Upper lobe of left lung (tissue), 6 donors: ENCODE data around the gene CD96. TPM values are rescaled to one million over a fixed set of nuclear protein-coding genes. Genes with fewer than 3 reads are reported as not detected.
"Not testable (repeated sequence)": the region's sequence is repeated elsewhere in the genome, so short reads cannot be mapped to it uniquely, and the experiment has no call there.

ENCODE experiments used
- ATAC-seq, 2 donors: fragments of 200-7000 bp; cut with Tn5 transposase; one replicate each; pipeline ENCODE4 v1.9.1; 2022; ENCODE audit warnings: mild to moderate bottlenecking in 2 of 2, moderate library complexity in 2 of 2; ENCODE audit not compliant: low FRiP score in 2 of 2
- DNase-seq, 2 donors: peaks; one replicate each; pipeline ENCODE4 v3.0.0-alpha.2; 2019 to 2020
- H3K27ac ChIP-seq, 4 donors: fragments of 200-600 bp; sonication (generic); one replicate each; pipeline ENCODE4 v1.5.1; 2016 to 2019
- H3K27me3 ChIP-seq, 4 donors: fragments of 200-600 bp; sonication (generic); one replicate each; pipeline ENCODE4 v1.5.1; 2017 to 2019
- H3K36me3 ChIP-seq, 4 donors: fragments of 200-600 bp; sonication (generic); one replicate each; pipeline ENCODE4 v1.5.1; 2016 to 2019
- H3K4me1 ChIP-seq, 4 donors: fragments of 200-600 bp; sonication (generic); one replicate each; pipeline ENCODE4 v1.5.1; 2018 to 2019
- H3K4me3 ChIP-seq, 4 donors: fragments of 200-600 bp; sonication (generic); one replicate each; pipeline ENCODE4 v1.5.1; 2017 to 2019; ENCODE audit warnings: mild to moderate bottlenecking in 2 of 4, moderate library complexity in 1 of 4
- H3K9me3 ChIP-seq, 4 donors: fragments of 200-600 bp; sonication (generic); one replicate each; pipeline ENCODE4 v1.5.1; 2018 to 2019
- EP300 ChIP-seq, 4 donors: sonication (generic); formaldehyde crosslinking; IDR thresholded peaks; one replicate each; pipeline ENCODE4 v1.5.1; 2017; ENCODE audit warnings: antibody characterized with exemption in 4 of 4, control low read depth in 2 of 4
- POLR2A ChIP-seq, 4 donors: fragments of 450-650 bp; IDR thresholded peaks; one replicate each; pipeline ENCODE4 v1.5.1; 2016 to 2017; ENCODE audit warnings: antibody characterized with exemption in 4 of 4, mild to moderate bottlenecking in 2 of 4
- POLR2AphosphoS5 ChIP-seq, 2 donors: sonication (generic); formaldehyde crosslinking; IDR thresholded peaks; one replicate each; pipeline ENCODE4 v1.5.1; 2017; ENCODE audit warnings: antibody characterized with exemption in 2 of 2
- WGBS, 2 donors: methylation state at CpG; one replicate each; pipeline ENCODE4 v1.1.5; 2017 to 2018; 5-methylcytosine and 5-hydroxymethylcytosine counted together
- total RNA-seq, 6 donors: library from RNA; depleted of rRNA in 4 of 6; stranded (reverse); fragments of >200 nt in 4 of 6; gene quantifications; one replicate each; pipeline versions ENCODE4 v1.1.0 to v1.2.1, GENCODE V29; 2016 to 2021
- TF ChIP-seq, protein P1 (sequence below), 6 experiments: fragments of 450-650 bp in 4 of 6; fragments of 200-600 bp in 2 of 6; sonication (generic) in 2 of 6; IDR thresholded peaks; one replicate each; pipeline ENCODE4 v1.5.1; 2016 to 2019; ENCODE audit warnings: antibody characterized with exemption in 6 of 6
- donor health status: DM: no; HTN: no; CAD: no; lungs with moderate emphysema.
- donor health status: DM: no; HTN: yes; CAD: no; lungs with severe emphysema.

The CD96 gene
- total RNA-seq, 6 donors from 2014 or later: 2.4 to 18.2 (median 4.4) TPM

DNA sequence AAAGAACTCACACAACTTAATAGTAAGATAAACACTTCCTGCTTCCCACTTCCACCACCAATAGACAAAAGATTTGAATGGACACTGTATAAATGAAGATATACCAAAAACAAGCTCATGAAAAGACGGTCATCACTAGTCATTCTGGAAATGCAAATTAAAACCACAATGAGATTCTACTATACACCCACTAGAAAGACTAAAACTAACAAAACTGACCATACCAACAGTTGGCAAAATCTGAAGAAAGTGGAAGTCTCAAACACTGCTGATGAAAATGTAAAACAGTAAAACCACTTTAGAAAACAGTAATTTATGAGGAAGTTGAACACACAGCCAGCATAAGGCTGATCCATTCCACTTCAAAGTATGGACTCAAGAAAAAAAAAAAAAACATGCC lies 35.6 kb upstream of the CD96 start:
- DNase-seq: no peak
- H3K9me3 ChIP-seq: no peaks in the 10 kb centered on the region
- WGBS, 2 donors: 63 to 91% methylated on average over 1 of the region's 1 CpG
- H3K36me3 ChIP-seq: no peaks in the 10 kb centered on the region
- H3K27me3 ChIP-seq: no peaks in the 10 kb centered on the region
- H3K4me1 ChIP-seq: no peaks in the 10 kb centered on the region
- H3K27ac ChIP-seq: no peak overlapping the region
- TF ChIP-seq EP300 (IDR thresholded peaks at IDR 0.05) (no peak), POLR2A (IDR thresholded peaks at IDR 0.05) (no peak), POLR2AphosphoS5 (IDR thresholded peaks at IDR 0.05) (no peak)
- TF ChIP-seq, protein P1, sequence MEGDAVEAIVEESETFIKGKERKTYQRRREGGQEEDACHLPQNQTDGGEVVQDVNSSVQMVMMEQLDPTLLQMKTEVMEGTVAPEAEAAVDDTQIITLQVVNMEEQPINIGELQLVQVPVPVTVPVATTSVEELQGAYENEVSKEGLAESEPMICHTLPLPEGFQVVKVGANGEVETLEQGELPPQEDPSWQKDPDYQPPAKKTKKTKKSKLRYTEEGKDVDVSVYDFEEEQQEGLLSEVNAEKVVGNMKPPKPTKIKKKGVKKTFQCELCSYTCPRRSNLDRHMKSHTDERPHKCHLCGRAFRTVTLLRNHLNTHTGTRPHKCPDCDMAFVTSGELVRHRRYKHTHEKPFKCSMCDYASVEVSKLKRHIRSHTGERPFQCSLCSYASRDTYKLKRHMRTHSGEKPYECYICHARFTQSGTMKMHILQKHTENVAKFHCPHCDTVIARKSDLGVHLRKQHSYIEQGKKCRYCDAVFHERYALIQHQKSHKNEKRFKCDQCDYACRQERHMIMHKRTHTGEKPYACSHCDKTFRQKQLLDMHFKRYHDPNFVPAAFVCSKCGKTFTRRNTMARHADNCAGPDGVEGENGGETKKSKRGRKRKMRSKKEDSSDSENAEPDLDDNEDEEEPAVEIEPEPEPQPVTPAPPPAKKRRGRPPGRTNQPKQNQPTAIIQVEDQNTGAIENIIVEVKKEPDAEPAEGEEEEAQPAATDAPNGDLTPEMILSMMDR (IDR thresholded peaks at IDR 0.05): no peak
- no peak overlapping the region for H3K4me3 ChIP-seq
- no peak for ATAC-seq

GRCh38 chr3:111509308-111509707 lies 32.7 kb upstream of the CD96 start:
- H3K27me3 ChIP-seq: no peaks in the 10 kb centered on the region
- DNase-seq (no peak), ATAC-seq (no peak)
- H3K27ac ChIP-seq: no peak overlapping the region
- no peaks in the 10 kb centered on the region for H3K9me3 ChIP-seq
- no peak overlapping the region for H3K4me3 ChIP-seq
- TF ChIP-seq POLR2A (IDR thresholded peaks at IDR 0.05) (no peak), EP300 (IDR thresholded peaks at IDR 0.05) (no peak)
- TF ChIP-seq, protein P1 (IDR thresholded peaks at IDR 0.05): no peak
- H3K36me3 ChIP-seq: no peaks in the 10 kb centered on the region
- no peaks in the 10 kb centered on the region for H3K4me1 ChIP-seq
- WGBS, 2 donors: 77 to 91% methylated on average over 4 of the region's 4 CpGs

- no peaks in the 10 kb centered on the region for H3K27me3 ChIP-seq
- no peak for TF ChIP-seq POLR2A (IDR thresholded peaks at IDR 0.05)
- no peak for TF ChIP-seq EP300 (IDR thresholded peaks at IDR 0.05)
- TF ChIP-seq, protein P1 (IDR thresholded peaks at IDR 0.05): no peak
- TF ChIP-seq POLR2AphosphoS5 (IDR thresholded peaks at IDR 0.05): no peak
- H3K9me3 ChIP-seq: no peaks in the 10 kb centered on the region
- no peak for DNase-seq
- no peak overlapping the region for H3K27ac ChIP-seq
- WGBS, 2 donors: 79 to 84% methylated on average over 4 of the region's 4 CpGs
- H3K4me3 ChIP-seq: no peak overlapping the region
- H3K4me1 ChIP-seq: no peaks in the 10 kb centered on the region
- no peaks in the 10 kb centered on the region for H3K36me3 ChIP-seq
- ATAC-seq: no peak
Measured at GRCh38 chr3:111517801-111518200, 24.2 kb upstream of the CD96 start.

- Histone ChIP-seq H3K27me3 (no peaks in the 10 kb centered on the region), H3K4me1 (no peaks in the 10 kb centered on the region), H3K36me3 (no peaks in the 10 kb centered on the region), H3K9me3 (no peaks in the 10 kb centered on the region), H3K4me3 (no peak overlapping the region), H3K27ac (no peak overlapping the region)
- TF ChIP-seq EP300 (IDR thresholded peaks at IDR 0.05): no peak
- no peak for TF ChIP-seq POLR2AphosphoS5 (IDR thresholded peaks at IDR 0.05)
- TF ChIP-seq POLR2A (IDR thresholded peaks at IDR 0.05): no peak
- TF ChIP-seq, protein P1 (IDR thresholded peaks at IDR 0.05): no peak
- 60 to 69% methylated on average over 6 of the region's 6 CpGs for WGBS, 2 donors
- no peak for DNase-seq
- no peak for ATAC-seq
Measured at GRCh38 chr3:111519178-111519855, 22.7 kb upstream of the CD96 start.

DNA sequence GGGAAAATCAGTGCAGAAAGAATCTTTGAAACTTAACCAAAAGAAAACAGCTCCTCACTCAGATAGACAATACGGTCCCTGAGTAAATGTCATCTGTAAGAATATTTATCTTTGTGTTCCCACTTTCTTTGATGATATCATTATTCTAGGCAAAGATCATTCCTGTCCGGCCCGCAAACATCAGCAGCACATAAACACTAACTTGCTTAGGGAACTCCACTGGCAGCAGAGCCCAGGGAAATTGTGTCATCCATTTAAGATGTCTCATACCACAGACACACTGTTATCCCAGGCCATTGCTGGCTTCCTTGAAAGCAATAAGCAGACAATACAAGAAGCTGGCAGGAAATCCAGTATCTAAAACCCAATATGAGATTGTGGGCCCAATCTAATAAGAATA lies 20.1 kb upstream of the CD96 start:
- Histone ChIP-seq H3K36me3 (no peaks in the 10 kb centered on the region), H3K9me3 (no peaks in the 10 kb centered on the region), H3K27me3 (no peaks in the 10 kb centered on the region), H3K4me1 (no peaks in the 10 kb centered on the region), H3K27ac (no peak overlapping the region), H3K4me3 (no peak overlapping the region)
- DNase-seq (no peak), ATAC-seq (no peak)
- 53 to 58% methylated on average over 3 of the region's 3 CpGs for WGBS, 2 donors
- TF ChIP-seq POLR2A (IDR thresholded peaks at IDR 0.05) (no peak), EP300 (IDR thresholded peaks at IDR 0.05) (no peak), POLR2AphosphoS5 (IDR thresholded peaks at IDR 0.05) (no peak)
- TF ChIP-seq, protein P1 (IDR thresholded peaks at IDR 0.05): no peak

DNA sequence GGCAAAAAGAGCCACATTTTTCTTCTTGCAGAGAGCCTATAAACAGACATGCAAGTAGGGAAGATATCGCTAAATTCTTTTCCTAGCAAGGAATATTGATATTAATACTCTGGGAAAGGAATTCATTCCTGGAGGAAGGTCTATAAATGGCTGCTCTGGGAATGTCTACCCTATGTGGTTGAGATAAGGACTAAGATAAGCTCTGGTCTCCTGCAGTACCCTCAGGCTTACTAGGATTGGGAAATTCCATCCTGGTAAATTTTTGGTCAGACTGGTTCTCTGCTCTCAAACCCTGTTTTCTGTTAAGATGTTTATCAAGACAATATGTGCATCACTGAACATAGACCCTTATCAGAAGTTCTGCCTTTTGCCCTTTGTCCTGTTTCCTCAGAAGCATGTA lies 17.5 kb upstream of the CD96 start:
- not testable (repeated sequence) for H3K4me1 ChIP-seq, H3K4me3 ChIP-seq, ATAC-seq, H3K36me3 ChIP-seq, H3K27me3 ChIP-seq, DNase-seq, H3K27ac ChIP-seq, H3K9me3 ChIP-seq
- WGBS, 2 donors: 95 to 96% methylated on average over 1 of the region's 1 CpG
